HG03196 (cell line): ENCODE data around the gene RTP3.

Source experiments
- ATAC-seq: cut with Tn5 transposase; IDR thresholded peaks from one replicate; pipeline ENCODE4 v1.9.1; 2021; ENCODE audit not compliant: unreplicated experiment

Gene RTP3

DNA sequence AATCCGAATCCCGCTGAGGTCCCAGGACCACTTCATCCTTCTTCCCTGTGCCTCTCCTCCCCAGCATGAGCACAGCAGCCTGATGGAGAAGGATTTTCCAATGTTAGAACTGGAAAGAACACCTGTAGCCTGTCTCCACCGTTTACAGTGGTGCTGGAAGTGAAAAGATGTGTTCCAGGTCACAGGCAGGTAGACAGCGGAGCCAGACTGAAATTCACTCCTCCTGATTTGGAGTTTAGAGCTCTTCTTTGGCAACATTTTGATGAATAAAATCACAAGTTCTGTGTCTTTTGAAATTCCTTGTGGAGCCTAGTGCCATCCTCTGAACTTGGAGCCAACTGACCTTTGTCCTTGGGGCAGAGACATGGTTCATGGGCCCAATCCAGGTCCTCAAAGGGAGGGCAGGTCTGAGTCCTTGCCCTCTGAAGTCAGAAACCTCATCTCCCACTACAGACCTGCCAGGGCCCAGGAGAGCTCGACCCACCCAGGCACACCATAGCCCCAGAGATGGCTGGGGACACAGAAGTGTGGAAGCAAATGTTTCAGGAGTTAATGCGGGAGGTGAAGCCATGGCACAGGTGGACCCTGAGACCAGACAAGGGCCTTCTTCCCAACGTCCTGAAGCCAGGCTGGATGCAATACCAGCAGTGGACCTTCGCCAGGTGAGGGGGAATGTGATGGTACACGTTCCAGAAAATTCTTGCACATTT, at the start of gene RTP3:
Gene RTP3 (plus strand): TSS at position 421 of the 710 bp plus-strand sequence. CDS start 87 bp downstream, at position 508.
- no peak for ATAC-seq

DNA sequence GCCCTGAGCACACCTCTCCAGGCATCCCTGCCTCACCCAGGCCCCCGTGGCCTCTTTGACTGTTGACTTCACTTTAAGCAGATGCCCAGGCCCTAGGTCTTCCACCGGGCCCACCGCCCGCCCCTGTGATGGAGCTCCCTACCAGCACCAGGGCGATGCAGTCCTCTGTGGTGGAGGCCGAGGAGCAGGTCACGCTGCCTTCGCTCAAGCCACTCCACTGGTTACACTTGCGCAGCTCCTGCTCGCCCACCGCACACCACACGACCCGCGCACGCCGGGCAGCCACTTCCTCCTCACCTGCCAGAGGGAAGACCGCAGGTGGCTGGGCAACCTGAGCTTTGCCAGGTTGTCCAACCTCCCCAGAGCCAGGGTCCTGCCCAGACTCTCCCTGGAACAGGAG, 49.1 kb upstream of the RTP3 start:
- no peak for ATAC-seq

GRCh38 chr3:46449755-46450552, 47.8 kb upstream of the RTP3 start:
- ATAC-seq = no peak

DNA sequence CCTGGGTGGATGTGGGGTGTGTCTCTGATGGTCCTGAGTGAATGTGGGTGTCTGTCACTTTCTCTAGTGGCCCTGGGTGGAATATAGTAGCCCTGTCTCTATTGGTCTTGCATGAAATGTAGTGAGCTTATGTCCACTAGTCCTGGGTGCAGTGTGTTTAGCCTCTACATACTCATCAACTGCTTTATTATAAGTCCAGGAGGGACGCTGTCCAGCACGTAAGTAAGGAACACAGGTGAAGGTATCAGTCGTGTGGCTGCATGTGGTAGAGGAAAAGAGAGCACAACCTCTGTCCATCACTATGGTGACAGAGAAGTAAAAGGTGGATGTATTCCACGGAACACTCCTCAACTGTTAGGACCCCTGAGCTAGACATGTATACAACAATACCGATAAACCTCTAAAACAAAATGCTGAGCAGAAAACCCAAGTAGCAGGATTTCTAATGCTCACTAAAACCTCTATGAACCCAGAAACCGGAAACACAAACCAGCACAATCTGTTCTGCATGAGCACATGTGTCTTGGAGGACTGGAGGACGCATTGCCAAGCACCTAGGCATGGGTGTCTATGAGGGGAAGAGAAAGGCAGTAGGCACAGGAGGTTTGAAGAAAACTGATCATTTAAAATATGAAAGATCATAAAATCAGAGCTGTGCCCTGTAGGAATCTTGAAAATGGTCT, 44.1 kb upstream of the RTP3 start:
- no peak for ATAC-seq

GRCh38 chr3:46454209-46454595, 43.6 kb upstream of the RTP3 start:
- no peak for ATAC-seq

DNA sequence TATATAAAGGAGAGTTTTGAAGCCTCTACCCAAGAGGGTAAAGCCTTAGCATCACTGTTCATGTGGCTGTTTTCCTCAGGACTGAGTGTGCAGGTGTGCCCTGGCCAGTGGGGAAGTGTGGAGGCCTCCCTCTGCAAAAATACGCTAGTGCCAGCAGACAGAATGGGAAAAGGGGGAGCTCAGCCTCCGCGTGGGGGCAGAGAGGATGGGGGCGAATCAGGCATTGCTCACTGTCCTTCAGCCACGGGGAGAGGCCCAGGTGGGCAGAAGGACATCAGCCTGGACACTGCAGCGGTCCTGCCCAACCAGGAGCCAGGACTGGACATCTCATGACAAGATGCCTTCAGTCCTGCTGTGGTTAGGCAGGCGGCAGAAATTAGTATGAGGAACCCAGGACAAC, 43.2 kb upstream of the RTP3 start:
- no peak for ATAC-seq

GRCh38 chr3:46455231-46456115, 42.3 kb upstream of the RTP3 start:
- ATAC-seq = no peak

GRCh38 chr3:46456118-46456517, 41.7 kb upstream of the RTP3 start:
- ATAC-seq = no peak

DNA sequence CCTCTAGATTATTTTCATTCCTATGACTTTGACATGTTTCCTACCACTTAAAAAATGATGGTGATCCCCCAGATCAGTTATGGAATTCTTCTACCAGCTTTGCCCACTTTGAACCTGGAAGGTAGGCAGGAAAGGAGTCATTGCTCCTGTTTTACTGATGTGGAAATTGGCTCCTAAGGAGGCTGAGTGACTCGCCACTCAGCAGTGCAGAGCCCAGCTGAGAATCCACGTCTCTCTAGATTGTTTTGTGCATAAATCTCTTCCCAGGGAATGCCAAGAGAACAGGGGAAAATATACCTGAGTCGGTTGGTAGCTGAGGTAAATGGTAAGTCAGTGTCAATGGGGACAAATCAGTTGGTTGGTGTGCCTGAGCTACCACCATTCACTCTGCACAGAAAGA, 37.7 kb upstream of the RTP3 start:
- ATAC-seq = no peak

GRCh38 chr3:46462111-46462510, 35.7 kb upstream of the RTP3 start:
- ATAC-seq = no peak

- ATAC-seq = no peak
Measured at GRCh38 chr3:46462511-46462910, 35.3 kb upstream of the RTP3 start.

DNA sequence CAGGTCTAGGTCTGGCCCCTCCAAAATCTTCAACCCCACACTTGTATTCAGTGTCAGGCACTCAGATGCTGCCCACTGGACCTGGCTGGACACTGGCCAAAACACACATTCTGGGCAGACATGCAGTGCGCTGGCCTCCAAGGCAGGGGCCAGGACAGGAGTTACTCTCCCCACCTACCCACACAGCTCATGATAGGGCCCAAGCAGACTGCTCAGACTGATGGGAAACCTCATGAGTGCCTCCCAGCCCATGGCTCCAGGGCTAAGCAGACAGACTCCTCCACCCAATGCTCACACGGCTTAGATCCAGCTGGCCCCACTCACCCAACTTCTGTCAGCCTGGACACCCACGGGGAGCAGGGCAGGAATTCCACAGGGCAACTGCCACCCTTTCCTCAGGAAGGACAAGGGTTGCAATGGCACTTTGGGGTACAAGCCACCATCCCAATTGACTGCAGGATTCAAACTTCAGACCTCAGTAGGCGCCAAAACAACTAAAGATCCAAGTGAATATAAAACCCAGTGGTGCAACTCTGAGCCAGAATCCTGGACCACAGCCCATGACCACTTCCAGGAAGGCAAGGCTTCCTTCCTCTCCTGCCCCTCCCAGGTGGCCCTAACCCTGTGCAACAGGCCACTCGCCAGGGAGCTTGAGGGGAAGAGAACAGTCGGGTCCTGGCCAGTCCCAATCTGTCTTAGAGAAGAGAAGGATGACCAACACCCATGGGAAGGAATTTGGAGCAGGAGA, 34.5 kb upstream of the RTP3 start:
- ATAC-seq = no peak

DNA sequence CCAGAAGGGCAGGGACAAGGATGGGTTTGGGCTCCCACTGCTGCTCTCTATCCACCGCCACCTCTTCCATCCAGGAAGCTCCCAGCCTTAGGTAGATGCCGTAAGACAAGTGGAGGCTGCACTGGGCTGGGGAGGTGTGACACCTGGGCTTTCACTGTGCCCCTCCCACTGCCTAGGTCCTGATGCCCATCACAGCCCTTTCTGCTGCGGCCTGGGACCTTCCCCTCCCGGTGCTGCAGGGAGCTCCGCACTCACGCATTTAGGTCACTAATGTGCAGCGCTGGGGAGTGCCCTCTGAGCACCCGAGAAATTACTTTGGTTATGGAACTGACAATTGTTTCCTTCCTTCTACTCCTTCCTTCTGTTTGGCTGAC, 33.9 kb upstream of the RTP3 start:
- ATAC-seq = no peak

DNA sequence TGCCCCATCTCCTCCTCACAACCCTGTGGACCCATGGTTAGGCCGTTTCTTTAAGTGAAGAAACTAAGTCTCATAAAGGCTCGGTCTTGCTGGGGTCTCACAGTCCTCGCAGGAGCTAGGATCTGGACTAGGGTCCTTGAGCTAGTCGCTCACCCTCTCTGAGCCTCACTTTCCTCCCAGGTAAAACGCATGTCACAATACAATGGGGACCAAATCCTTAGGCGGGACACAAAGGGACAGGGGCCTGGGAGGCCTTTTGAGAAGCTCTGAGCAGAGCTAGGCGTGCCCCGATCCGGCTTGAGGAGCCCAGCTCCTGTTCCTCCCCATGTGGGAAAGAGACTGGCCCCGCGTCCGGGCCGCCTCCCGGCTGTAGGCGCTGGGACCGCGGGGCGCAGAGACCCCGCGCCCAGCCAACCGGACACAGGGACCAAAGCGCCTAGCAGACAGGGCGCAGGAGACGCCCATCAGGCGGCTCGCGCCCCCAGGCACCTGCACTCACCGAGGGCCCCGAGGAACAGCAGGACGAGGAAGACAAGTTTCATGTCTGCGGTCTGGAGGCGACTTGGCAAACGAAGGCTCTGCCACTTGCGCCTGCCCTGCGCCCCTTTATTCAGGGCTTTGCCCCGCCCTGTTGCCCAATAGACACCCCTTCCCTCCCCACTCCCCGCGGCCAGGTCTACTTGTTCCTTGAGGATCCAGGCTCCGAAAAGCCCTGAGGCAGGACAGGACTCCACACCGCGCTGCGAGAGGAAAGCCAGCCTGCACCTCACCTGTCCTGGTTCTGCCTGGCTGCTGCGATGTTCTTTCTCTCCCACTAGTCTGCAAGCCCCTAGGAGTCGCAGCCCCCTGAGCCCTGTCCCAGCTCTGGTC, 33.2 kb upstream of the RTP3 start, which contains the start of gene LTF:
Gene LTF (minus strand): TSS at position 580 of the 870 bp plus-strand sequence. CDS start 38 bp downstream, at position 542.
- no peak for ATAC-seq

DNA sequence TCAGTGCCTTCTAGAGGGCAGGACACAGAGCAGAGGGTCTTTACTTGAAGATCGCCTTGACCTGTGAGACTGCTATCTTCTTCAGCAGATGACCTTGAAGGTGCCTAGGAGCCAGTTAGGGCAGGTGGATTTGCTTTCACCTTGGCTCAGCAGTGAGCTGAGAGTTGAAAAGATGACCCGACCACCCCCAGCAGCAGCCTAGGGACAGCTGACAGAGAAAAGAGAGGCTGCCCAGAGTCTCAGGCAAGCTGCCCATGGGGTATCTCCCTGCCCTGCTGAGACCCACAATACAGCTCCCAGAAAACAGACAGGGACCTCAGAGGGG, 32.6 kb upstream of the RTP3 start:
- no peak for ATAC-seq

DNA sequence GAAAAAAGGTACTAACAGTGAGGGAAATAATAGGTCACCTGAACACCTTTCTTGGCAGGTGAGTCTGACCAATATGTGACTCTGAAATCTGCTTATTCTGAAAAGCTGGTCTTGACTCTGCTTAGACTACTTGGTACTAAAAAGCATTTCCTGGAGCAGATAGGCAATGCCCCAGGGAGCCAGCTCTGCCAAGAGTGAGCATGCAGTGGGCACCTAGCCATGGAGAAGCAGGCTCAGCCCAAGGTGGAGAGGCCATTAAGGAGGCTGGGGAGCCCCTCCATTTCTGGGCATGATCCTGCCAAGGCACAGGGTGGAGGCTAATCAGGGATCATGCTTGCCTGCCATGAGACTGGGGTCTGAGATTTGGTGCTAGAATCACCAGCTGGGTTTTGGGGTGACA, 31.5 kb upstream of the RTP3 start:
- ATAC-seq = no peak

DNA sequence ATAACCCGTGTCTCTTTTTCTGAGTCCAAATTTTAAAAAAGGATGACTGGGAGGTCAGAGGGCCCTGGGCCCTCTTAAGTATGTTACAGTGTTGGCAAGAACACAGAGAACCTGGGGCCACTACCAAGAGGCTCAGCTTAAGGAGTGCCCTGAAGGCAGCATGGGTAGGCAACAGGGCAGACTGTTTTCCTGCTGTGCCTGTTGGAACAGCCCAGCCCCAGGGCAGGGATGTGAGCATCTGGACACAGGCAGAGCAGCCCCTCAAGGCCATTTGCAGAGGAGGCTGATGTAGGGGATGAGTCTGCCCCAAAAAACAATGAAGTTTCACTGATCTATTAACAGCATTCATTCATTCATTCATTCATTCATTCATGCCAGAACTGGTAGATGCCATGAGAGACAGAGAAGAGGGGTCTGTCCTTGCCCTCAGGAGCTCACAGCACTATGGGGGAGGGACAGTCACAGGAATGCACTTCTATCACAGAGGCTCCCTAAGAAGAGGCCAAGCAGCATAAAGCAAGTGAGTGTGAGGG, 30.8 kb upstream of the RTP3 start:
- no peak for ATAC-seq

DNA sequence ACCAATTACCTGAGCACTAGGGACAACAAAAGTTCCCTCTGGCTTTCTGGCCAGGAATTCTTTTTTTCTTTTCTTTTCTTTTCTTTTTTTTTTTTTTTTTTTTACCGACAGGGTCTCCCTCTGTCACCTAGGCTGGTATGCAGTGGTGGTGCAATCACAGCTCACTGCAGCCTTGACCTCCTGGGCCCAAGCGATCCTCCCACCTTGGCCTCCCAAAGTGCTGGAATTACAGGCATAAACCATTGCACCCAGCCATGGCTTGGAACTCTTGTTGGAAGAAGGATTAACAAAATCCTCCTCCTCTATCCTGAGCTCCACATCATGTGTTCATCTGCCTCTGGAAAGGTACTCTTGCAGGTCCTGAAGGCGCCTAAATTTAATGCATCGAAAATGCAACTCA, 30.2 kb upstream of the RTP3 start:
- ATAC-seq = no peak
